Measurements from ENCODE around the gene JAG2.
"Not testable (repeated sequence)": the region's sequence is repeated elsewhere in the genome, so short reads cannot be mapped to it uniquely, and the experiment has no call there.

Gene JAG2

GRCh38 chr14:105136401-105137322, 31.9 kb downstream of the JAG2 start:
- no peak for DNase-seq

GRCh38 chr14:105135700-105136395, 32.7 kb downstream of the JAG2 start:
- DNase-seq = no peak

GRCh38 chr14:105132921-105133654, 35.5 kb downstream of the JAG2 start:
- DNase-seq = no peak

GRCh38 chr14:105131241-105131640, 37.3 kb downstream of the JAG2 start:
- DNase-seq = no peak

GRCh38 chr14:105128059-105128458, 40.5 kb downstream of the JAG2 start:
- DNase-seq = no peak

- DNase-seq = no peak
These were observed 41.6 kb downstream of the JAG2 start for GRCh38 chr14:105126981-105127329.

GRCh38 chr14:105126126-105126980, 42.2 kb downstream of the JAG2 start:
- DNase-seq = no peak

- no peak for DNase-seq
These were observed 43.8 kb downstream of the JAG2 start for GRCh38 chr14:105124823-105125222.

- no peak for DNase-seq
These were observed 44.4 kb downstream of the JAG2 start for GRCh38 chr14:105123981-105124765.

- no peak for DNase-seq
These were observed 45.4 kb downstream of the JAG2 start for GRCh38 chr14:105123064-105123665.

GRCh38 chr14:105120056-105120455, 48.5 kb downstream of the JAG2 start:
- no peak for DNase-seq

- DNase-seq = no peak
These were observed 49.1 kb downstream of the JAG2 start for GRCh38 chr14:105119408-105120025.

GRCh38 chr14:105118646-105119407, 49.7 kb downstream of the JAG2 start:
- DNase-seq = no peak

- no peak for DNase-seq
These were observed 50.7 kb downstream of the JAG2 start for GRCh38 chr14:105117710-105118385.

GRCh38 chr14:105117257-105117646, 51.3 kb downstream of the JAG2 start:
- no peak for DNase-seq

- no peak for DNase-seq
These were observed 51.9 kb downstream of the JAG2 start for GRCh38 chr14:105116451-105117256.

- not testable (repeated sequence) for DNase-seq
These were observed 59.3 kb downstream of the JAG2 start for GRCh38 chr14:105109243-105109642.

- DNase-seq = no peak
These were observed 60.1 kb downstream of the JAG2 start for GRCh38 chr14:105108516-105108864.

Measured in stimulated activated CD4-positive, alpha-beta T cell treated with anti-CD3 and anti-CD28 coated beads, Interleukin-2, amount 100 ng/mL, for 48 hours (primary cell).